ENCODE results near the gene PPM1N.
A peak's percentile ranks its signal among the peaks of the same experiment; 100 is the strongest.

PPM1N gene

GRCh38 chr19:45471111-45471930 is 26.9 kb upstream of the PPM1N start:
- DNase-seq (ENCODE audit: low read depth) = no peak

GRCh38 chr19:45471931-45472562 is 26.2 kb upstream of the PPM1N start:
- DNase-seq (ENCODE audit: low read depth) = no peak

- DNase-seq (ENCODE audit: low read depth) = no peak
These were observed 25.5 kb upstream of the PPM1N start for GRCh38 chr19:45472563-45473366.

GRCh38 chr19:45473367-45473681 is 24.9 kb upstream of the PPM1N start:
- DNase-seq (ENCODE audit: low read depth) = no peak

GRCh38 chr19:45473682-45474605 is 24.3 kb upstream of the PPM1N start:
- DNase-seq (ENCODE audit: low read depth) = no peak

GRCh38 chr19:45474606-45475521 is 23.4 kb upstream of the PPM1N start:
- no peak for DNase-seq (ENCODE audit: low read depth)

- DNase-seq (ENCODE audit: low read depth) = no peak
These were observed 22.5 kb upstream of the PPM1N start for GRCh38 chr19:45475537-45476291.

- no peak for DNase-seq (ENCODE audit: low read depth)
These were observed 21.9 kb upstream of the PPM1N start for GRCh38 chr19:45476304-45476703.

- no peak for DNase-seq (ENCODE audit: low read depth)
These were observed 21.1 kb upstream of the PPM1N start for GRCh38 chr19:45477186-45477585.

- no peak for DNase-seq (ENCODE audit: low read depth)
These were observed 20.4 kb upstream of the PPM1N start for GRCh38 chr19:45477713-45478453.

- no peak for DNase-seq (ENCODE audit: low read depth)
These were observed 19.6 kb upstream of the PPM1N start for GRCh38 chr19:45478454-45479238.

- DNase-seq (ENCODE audit: low read depth) = no peak
These were observed 15.2 kb upstream of the PPM1N start for GRCh38 chr19:45483033-45483432.

GRCh38 chr19:45484273-45484945 is 13.8 kb upstream of the PPM1N start:
- no peak for DNase-seq (ENCODE audit: low read depth)

- DNase-seq (ENCODE audit: low read depth) = peak; percentile 92
These were observed 12.8 kb upstream of the PPM1N start for GRCh38 chr19:45485305-45486077.

- no peak for DNase-seq (ENCODE audit: low read depth)
These were observed 9.5 kb upstream of the PPM1N start for GRCh38 chr19:45488708-45489107.

- DNase-seq (ENCODE audit: low read depth) = no peak
These were observed 8.9 kb upstream of the PPM1N start for GRCh38 chr19:45489216-45489855.

Data from stromal cell of bone marrow (primary cell).